ENCODE data around the gene ATP11B. TPM values are rescaled to one million over a fixed set of nuclear protein-coding genes. Genes with fewer than 3 reads are reported as not detected.

The ATP11B gene
- total and polyA plus RNA-seq, 10 of the 15 experiments (the other 5 are each of a cell fraction or from before 2014, with no cell fraction given) = 10.3 to 66.9 (median 36.7) TPM

- FAIRE-seq = peak; percentile 81
- intact Hi-C loops (cut with micrococcal nuclease; ENCODE audit: unreplicated experiment) (loop anchor here (2.0 kb wide), 1 partner anchor 65 kb away; no protein-coding TSS in a partner anchor), in situ Hi-C loops (cut with MboI) (no loop called here)
- Histone ChIP-seq H2AFZ (ENCODE audit: control insufficient read depth, low read depth, low read length) (peak overlapping the region; percentile 80), H3K4me1 (ENCODE audit: control insufficient read depth, insufficient read depth, low read length) (no peaks in the 10 kb centered on the region), H3K27me3 (replicated peaks in 1 of 2; ENCODE audit: control insufficient read depth in 2 of 2, insufficient read depth in 2 of 2, low read length in 1 of 2) (no peaks in the 10 kb centered on the region), H3K27ac (ENCODE audit: control insufficient read depth, insufficient read depth) (peak overlapping the region; percentile 96), H3K36me3 (ENCODE audit: control insufficient read depth in 2 of 2, insufficient read depth in 2 of 2, low read length in 1 of 2) (peaks cover 0 to 6% of the 10 kb centered on the region in 2 experiments; a peak in 1 of 4 replicates), H4K20me1 (ENCODE audit: control insufficient read depth, insufficient read depth) (no peaks in the 10 kb centered on the region), H3K4me2 (ENCODE audit: control insufficient read depth, insufficient read depth) (peak overlapping the region; percentile 90), H3K9me3 (replicated peaks; ENCODE audit: control insufficient read depth, insufficient read depth, low read length) (no peaks in the 10 kb centered on the region), H3K4me3 (peak overlapping the region; percentile 90), H3K79me2 (ENCODE audit: control insufficient read depth, insufficient read depth, low read length) (peaks cover 76% of the 10 kb centered on the region), H3K9ac (ENCODE audit: control insufficient read depth, insufficient read depth, low read length) (peak overlapping the region; percentile 97)
- ChIA-PET SMC1A (ENCODE audit: uncharacterized antibody, unreplicated experiment) (interaction anchor here (0.7 to 8.5 kb wide), 14 partner anchors 9 to 389 kb away, joined by 3 to 122 read pairs (median 4); no protein-coding TSS in a partner anchor), POLR2A (interaction anchor here (0.7 to 6.1 kb wide), 9 partner anchors 12 to 118 kb away, joined by 3 to 52 read pairs (median 3); no protein-coding TSS in a partner anchor), RAD21 (ENCODE audit: unreplicated experiment) (interaction anchor here (0.8 to 6.3 kb wide), 8 partner anchors 11 to 80 kb away, joined by 3 to 89 read pairs (median 4); no protein-coding TSS in a partner anchor), CTCF (interaction anchor here (0.7 to 2.4 kb wide), 7 partner anchors 11 to 183 kb away, joined by 3 to 20 read pairs (median 8); no protein-coding TSS in a partner anchor)
- BruUV-seq (replicated peaks) = no TSS peak
- no peak for DNase-seq (ENCODE audit: low read depth, low spot score)
- 0% methylated on average over 3 of the region's 3 CpGs for WGBS (ENCODE audit: insufficient coverage, insufficient replicate concordance, low lambda C conversion rate, missing lambda C conversion rate)
- ATAC-seq = peak; percentile 40
- no peak for TF ChIP-seq SMC3 (IDR thresholded peaks at IDR 0.05; ENCODE audit: borderline replicate concordance, low read length)
- TF ChIP-seq TAF1 (IDR thresholded peaks at IDR 0.05; ENCODE audit: borderline replicate concordance, low read depth, low read length) = peak; percentile 45; the same call in 1 of the 2 replicates
- TF ChIP-seq BCL11A (IDR thresholded peaks at IDR 0.05; ENCODE audit: low read depth, low read length) = no peak
- TF ChIP-seq RUNX3 (IDR thresholded peaks at IDR 0.05; ENCODE audit: low read length) = peak; percentile 83
- TF ChIP-seq LARP7 (IDR thresholded peaks at IDR 0.05) = no peak
- TF ChIP-seq USF1 (IDR thresholded peaks at IDR 0.05; ENCODE audit: borderline replicate concordance, extremely low read length, insufficient read depth, low read depth, low read length) = no peak
- TF ChIP-seq ZBTB40 (IDR thresholded peaks at IDR 0.05; ENCODE audit: borderline replicate concordance) = peak; percentile 18; the same call in 1 of the 2 replicates
- peak; percentile 63 for TF ChIP-seq RELB (IDR thresholded peaks at IDR 0.05; ENCODE audit: low read depth)
- 0 out of 4 replicates have a peak, but pooled peaks of 1 of the 2 experiments have one; percentile 19 for TF ChIP-seq ETV6 (conservative IDR thresholded peaks at IDR 0.05 in 1 of 2, IDR thresholded peaks at IDR 0.05 in 1 of 2; ENCODE audit: borderline replicate concordance in 1 of 2, low read depth in 1 of 2)
- no peak for TF ChIP-seq ELK1 (IDR thresholded peaks at IDR 0.05; ENCODE audit: low read depth, low read length)
- TF ChIP-seq YY1 (IDR thresholded peaks at IDR 0.05; ENCODE audit: low read depth, low read length) = peak; percentile 85
- TF ChIP-seq GABPA (IDR thresholded peaks at IDR 0.05; ENCODE audit: low read depth) = 0 out of 2 replicates have a peak, but pooled peaks have one; percentile 44
- no peak for TF ChIP-seq SP1 (IDR thresholded peaks at IDR 0.05; ENCODE audit: low read depth, low read length)
- no peak for TF ChIP-seq JUNB (IDR thresholded peaks at IDR 0.05)
- TF ChIP-seq RAD21 (IDR thresholded peaks at IDR 0.05; ENCODE audit: insufficient read depth, low read depth, low read length) = no peak
Measured at GRCh38 chr3:182795389-182795782, 2.1 kb downstream of the ATP11B start.
